BE2C (cell line): ENCODE measurements around the gene NXPH1.

Experiments used
- DNase-seq: peaks from one replicate; pipeline ENCODE4 v3.0.0-alpha.2; 2020
- H3K27me3 ChIP-seq: fragments of 250-450 bp; sonication (Bioruptor Pico); 2 replicates; pipeline ENCODE4 v1.5.1; 2020; ENCODE audit warnings: mild to moderate bottlenecking
- H3K36me3 ChIP-seq: fragments of 250-450 bp; sonication (Bioruptor Pico); 2 replicates; pipeline ENCODE4 v1.5.1; 2020; ENCODE audit warnings: mild to moderate bottlenecking
- H3K4me1 ChIP-seq: fragments of 250-450 bp; sonication (Bioruptor Pico); 2 replicates; pipeline ENCODE4 v1.5.1; 2020
- H3K4me3 ChIP-seq: 2 replicates; pipeline ENCODE4 v1.5.1; 2011; ENCODE audit warnings: low read depth, low read length
- H3K9me3 ChIP-seq: fragments of 250-450 bp; sonication (Bioruptor Pico); 2 replicates; pipeline ENCODE4 v1.5.1; 2020
- CTCF ChIP-seq: IDR thresholded peaks from 2 replicates; pipeline ENCODE4 v1.5.1; 2012; ENCODE audit warnings: mild to moderate bottlenecking, low read depth, low read length

Gene NXPH1

GRCh38 chr7:8560501-8560900 is 127.1 kb downstream of the NXPH1 start:
- TF ChIP-seq CTCF: no peak
- Histone ChIP-seq H3K9me3 (no peaks in the 10 kb centered on the region), H3K36me3 (no peaks in the 10 kb centered on the region), H3K4me1 (no peaks in the 10 kb centered on the region), H3K27me3 (no peaks in the 10 kb centered on the region), H3K4me3 (no peak overlapping the region)
- no peak for DNase-seq

DNA sequence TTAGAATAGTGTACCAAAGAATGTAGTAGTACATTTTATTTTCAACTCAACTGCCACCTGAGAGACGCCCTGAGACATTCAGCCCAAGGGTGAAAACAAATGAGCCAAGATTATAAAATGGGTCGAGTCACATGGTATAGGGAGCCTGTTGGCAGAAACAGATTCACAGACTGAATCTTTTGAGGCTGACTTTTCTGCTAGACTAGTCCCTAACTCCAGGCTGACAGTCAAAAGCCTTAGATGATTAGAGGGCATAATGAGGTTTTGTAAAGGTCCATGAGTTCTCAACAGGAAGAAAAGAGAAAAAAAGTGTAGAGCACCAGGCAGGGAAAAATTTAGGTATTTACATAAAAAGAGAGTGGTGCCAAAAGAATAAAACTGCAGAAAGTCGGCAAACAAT is 128.0 kb downstream of the NXPH1 start:
- no peak for TF ChIP-seq CTCF
- Histone ChIP-seq H3K9me3 (no peaks in the 10 kb centered on the region), H3K36me3 (no peaks in the 10 kb centered on the region), H3K27me3 (no peaks in the 10 kb centered on the region), H3K4me1 (no peaks in the 10 kb centered on the region), H3K4me3 (no peak overlapping the region)
- no peak for DNase-seq

DNA sequence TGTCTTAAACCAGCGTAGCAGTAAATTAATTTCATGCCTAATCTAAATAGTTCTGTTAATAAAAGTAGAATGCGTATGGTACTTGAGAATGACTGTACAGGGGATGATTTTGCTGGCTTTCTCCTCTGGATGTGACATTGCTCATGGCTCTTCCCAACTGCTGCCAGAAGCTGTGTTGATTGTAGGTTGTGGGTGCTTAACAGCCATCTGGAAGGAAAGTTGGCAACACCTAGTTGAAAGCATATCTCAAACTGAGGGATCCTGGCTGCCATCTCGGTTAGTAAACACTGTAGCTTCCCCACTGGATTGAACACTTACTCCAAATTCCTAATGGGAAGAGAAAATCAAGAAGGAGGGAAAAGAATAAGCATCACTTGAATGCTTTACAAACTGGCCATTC is 130.9 kb downstream of the NXPH1 start:
- Histone ChIP-seq H3K27me3 (no peaks in the 10 kb centered on the region), H3K4me3 (no peak overlapping the region), H3K9me3 (no peaks in the 10 kb centered on the region), H3K4me1 (no peaks in the 10 kb centered on the region), H3K36me3 (no peaks in the 10 kb centered on the region)
- DNase-seq: no peak
- no peak for TF ChIP-seq CTCF

- no peaks in the 10 kb centered on the region for H3K4me1 ChIP-seq
- no peak for DNase-seq
- H3K27me3 ChIP-seq: no peaks in the 10 kb centered on the region
- no peak overlapping the region for H3K4me3 ChIP-seq
- no peaks in the 10 kb centered on the region for H3K9me3 ChIP-seq
- no peak for TF ChIP-seq CTCF
- H3K36me3 ChIP-seq: no peaks in the 10 kb centered on the region
Measured at GRCh38 chr7:8566016-8566415, 132.6 kb downstream of the NXPH1 start.

DNA sequence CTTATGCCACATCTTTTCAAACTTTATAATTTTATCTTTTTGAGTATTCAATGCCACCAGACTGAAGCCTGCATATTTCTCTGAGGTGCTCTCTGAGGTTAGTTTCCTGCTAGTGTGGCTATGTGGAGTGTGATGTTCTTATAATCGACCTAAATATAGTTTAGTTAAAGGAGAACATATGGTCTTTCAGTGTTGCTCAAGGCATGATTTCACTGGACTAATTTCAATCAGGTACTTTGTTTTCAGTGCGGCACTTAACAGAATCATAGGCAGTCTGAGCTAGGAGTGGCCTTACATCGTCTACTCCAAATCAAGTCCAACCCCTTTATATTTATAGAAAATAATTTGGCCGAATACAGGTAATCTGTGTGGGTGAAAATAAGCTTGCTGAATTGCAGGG is 134.2 kb downstream of the NXPH1 start:
- no peak for TF ChIP-seq CTCF

GRCh38 chr7:8579661-8580194 is 146.3 kb downstream of the NXPH1 start:
- Histone ChIP-seq H3K4me3 (no peak overlapping the region), H3K27me3 (no peaks in the 10 kb centered on the region), H3K9me3 (no peaks in the 10 kb centered on the region; the same call in 1 of the 2 replicates), H3K36me3 (no peaks in the 10 kb centered on the region), H3K4me1 (no peaks in the 10 kb centered on the region; the same call in 1 of the 2 replicates)
- DNase-seq: no peak
- TF ChIP-seq CTCF: 0 out of 2 replicates have a peak, but pooled peaks have one; percentile 3

More for the DNA sequence above, 134.2 kb downstream of the NXPH1 start:
- H3K4me1 ChIP-seq: no peaks in the 10 kb centered on the region
- no peaks in the 10 kb centered on the region for H3K27me3 ChIP-seq
- H3K4me3 ChIP-seq: no peak overlapping the region
- no peaks in the 10 kb centered on the region for H3K9me3 ChIP-seq
- no peaks in the 10 kb centered on the region for H3K36me3 ChIP-seq
- DNase-seq: no peak
